NOMO-1 treated with DMSO at 0.1 percent for 48 hours (cell line): ENCODE data around the gene DSTN.

Experiments used
- DNase-seq: peaks from one replicate; lab custom pipeline; 2025; ENCODE audit not compliant: unreplicated experiment; lab: John Stamatoyannopoulos, UW

The DSTN gene

DNA sequence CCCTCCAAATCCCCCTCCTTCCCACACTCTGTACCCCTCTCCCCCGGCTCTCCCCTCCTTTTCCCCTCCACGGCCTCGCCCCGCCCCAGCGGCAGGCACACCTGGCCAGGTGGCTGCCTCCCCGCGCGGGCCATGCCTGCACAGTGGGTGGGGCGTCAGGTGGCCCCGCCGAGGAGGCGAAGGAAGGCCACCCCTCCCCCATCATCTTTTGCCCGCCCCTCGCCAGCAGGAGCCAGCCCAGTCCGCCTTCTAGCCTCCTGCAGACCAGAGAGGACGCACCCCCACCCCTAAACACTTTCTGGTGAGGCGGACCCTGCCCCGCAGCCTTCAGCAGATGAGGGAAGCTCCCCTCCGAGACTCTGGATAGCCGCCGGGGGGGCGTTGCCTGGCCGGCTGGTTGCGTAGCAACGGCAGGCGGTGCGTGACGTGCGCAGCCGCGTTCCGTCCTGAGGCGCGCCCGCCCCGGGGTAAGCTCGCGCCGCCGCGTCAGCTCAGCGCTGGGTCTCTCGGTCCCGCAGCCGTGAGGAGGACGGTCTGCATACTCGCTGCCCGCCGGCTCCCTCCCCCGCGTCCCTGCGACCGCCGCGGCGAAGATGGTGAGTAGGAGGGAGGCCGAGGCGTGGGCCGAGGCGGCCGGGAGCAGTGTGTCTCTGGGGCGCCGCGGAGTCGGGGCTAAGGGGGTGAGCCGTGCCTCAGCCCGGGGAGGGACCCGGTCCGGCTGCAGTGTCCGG is at the start of gene DSTN:
DSTN (plus strand) TSS at position 460 of the 731 bp plus-strand sequence; CDS start at position 594, 134 bp downstream.
- DNase-seq: peak; percentile 62

DNA sequence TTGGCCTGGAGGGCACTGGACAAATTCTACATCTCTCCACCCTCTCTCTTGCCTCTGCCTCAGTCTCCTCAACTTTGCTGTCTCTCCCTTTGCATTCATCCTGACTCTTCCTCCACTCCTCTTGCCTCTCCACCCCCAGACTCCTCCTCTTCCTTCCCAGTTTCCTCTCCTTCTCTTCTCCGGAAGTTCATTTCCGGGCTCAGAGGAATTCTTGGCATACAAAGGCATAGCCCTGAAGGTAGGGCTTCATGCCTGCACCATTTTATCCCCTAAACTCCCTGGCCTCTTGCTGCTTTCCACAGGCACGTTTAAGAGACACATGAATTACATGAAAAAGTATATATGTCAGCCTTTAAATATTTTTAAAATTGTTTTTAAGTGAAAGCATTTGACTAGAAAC is 49.3 kb upstream of the DSTN start:
- DNase-seq: no peak

DNA sequence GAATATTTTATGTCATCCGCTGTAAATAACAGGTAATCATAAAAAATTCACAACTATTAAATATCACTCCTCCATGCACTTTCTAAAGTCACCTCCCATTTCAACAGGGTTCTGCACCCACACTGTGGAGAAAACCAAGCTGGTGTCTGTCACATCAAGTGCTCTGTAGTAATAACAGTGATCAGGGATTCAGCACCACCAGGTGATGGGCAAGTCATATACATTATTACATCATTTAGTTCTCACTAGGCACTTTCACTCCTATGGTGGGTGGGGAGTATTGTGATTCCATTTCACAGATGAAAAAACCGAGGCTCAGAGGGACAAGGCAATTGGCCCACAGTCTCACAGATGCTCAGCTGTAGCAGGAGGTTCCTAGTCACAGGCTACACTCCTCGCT is 47.3 kb upstream of the DSTN start:
- DNase-seq: no peak

DNA sequence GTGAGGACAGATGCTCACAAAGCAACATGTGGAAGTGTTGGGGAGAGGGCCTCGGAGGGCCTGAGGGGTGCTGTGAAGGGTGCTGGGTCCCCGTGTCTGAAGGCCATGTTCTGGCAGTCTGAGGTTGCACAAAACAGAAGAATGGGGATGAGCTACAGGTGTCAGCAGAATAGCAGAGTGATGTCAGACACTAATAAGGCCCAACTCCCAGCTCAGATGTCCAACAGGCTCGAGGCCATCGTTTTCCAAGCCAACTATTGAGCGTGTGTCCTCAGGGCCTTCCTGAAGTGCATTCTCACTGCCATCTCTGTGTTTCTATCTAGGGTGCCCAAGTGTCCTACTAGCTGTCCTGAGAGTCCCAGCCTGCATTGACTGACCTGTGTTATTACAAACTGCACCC is 46.5 kb upstream of the DSTN start:
- DNase-seq: no peak

DNA sequence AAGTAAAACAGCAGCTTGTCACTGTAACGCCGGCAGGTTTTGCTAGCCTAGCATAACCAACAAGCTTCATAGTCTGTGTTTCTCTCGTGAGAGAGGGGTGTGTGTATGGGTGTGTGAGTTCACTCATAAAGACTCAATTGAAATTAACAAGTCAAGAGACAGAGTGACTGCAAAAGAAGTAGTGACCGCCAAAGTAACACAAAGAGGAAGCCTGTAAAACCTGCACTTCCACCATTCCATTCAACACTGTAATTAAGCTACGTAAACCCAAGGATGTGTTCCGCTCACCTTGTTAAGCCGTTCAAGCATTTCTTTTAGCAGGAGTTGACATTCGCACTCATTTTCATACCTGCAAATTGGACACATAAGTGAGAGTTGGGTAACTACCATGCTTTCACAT is 45.3 kb upstream of the DSTN start:
- no peak for DNase-seq

DNA sequence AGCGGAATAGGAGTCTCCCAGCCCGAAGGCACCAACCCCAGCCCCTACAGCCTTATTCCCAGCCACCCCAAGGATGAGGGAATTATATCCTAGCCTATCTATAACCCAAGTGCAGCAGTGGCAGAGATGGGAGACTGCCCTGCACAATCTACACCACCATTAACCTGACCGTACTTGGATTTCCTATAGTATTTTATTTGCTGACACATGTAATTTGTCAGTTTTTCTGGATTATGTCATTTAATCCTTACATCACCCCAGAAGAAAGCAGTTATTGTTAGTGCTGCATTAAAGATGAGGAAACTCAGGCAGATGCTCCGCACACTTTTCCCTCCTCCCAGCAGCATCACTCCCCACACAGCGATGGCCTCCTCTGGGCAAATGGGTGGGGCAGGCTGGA is 44.7 kb upstream of the DSTN start:
- no peak for DNase-seq

DNA sequence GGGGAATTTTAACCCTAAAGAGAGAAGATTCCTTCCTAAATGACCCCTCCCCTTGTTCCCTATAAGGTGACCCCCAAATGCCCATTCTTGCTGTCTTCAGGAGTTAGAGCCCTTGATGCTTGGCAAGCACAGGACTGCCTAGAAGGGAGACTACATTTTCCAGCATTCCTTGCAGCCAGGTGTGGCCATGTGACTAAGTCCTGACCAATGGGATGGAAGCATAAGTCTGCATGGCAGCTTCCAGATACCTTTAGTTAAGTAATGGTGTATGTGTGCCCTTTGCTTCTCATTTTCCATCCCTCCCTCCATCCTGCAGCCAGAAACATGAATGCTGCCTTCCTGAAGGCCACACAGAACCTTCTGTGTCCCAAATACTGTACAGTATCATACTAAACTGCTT is 44.2 kb upstream of the DSTN start:
- DNase-seq: no peak

DNA sequence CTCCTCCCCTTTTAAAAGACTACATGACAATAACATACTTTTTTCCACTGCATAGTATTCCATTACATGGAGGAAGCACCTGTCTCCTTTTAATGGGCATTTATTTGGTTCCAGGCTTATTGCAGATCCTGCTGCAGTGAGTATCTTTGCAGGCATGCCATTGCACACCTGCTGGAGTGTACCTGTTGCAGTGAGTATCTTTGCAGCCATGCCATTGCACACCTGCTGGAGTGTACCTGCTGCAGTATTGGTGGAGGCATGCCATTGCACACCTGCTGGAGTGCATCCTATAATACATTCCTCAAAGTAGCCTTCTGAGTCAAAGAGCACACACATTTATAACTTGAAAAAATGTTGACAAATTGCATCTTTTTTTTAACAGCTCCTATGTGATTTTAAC is 40.3 kb upstream of the DSTN start:
- DNase-seq: no peak

DNA sequence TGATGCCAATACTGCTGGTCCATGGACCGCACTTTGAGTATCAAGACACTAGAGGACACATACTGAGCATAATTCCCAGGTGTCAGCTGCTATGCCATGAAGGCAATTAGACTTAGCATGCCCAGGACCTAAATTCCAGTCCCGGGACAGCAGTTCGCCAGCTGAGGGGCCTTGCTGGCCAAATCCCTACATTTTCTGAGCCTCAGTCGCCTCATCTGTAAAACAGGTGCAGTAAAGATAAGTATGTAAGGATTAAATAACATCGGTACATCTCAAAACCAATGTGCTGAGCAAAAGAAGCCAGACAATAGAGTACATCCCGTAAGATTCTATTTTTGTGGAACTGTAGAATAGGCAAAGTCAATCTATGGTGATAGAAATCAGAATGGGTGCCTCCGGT is 39.7 kb upstream of the DSTN start:
- no peak for DNase-seq

DNA sequence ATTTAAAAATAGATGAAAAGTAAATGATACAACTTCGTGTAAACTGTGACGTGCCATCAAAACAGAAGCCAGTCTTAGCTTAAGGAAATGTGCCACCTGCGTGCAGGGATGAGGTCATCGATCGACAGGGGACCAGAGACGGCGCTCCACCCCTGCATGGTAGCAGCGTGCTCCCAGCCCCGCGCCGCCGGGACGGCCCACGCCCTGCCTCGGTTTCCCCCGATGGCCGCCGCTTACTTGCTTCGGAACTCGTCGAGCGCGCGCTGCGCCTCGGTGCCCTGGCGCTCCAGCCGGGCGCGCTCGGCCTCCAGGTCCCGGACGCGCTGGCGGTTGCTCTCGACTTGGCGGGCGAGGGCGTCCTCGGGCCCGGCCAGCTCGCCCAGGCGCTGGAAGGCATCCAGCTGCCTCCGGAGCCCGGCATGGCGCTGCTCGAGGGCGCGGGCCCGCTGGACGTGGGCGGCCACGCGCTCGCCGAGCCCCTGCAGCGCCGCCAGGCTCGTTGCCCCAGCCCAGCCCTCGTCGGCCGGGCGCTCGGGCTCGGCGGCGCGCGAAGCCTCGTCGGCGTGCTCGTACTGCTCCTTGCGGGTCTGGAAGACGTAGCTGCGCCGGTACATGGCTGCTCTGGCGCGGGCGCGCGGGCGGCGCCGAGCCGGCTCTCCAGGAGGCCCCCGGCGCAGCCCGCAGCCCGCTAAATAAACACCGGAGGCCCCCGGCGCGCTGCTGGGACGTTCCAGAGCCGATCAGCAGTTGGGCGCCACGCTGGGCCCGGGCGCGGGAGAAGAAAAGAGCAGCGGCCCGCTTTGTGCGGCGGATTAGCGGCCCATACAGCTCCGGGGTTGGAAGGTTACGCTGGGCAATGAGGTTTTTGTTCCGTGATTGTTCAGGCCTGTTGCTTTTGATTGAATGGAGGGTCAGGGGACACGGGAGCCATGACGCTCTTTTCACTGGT is 38.9 kb upstream of the DSTN start, which contains the start of gene BFSP1:
BFSP1 (minus strand) TSS at position 664 of the 949 bp plus-strand sequence; CDS start at position 614, 50 bp downstream.
- peak; percentile 30 for DNase-seq

DNA sequence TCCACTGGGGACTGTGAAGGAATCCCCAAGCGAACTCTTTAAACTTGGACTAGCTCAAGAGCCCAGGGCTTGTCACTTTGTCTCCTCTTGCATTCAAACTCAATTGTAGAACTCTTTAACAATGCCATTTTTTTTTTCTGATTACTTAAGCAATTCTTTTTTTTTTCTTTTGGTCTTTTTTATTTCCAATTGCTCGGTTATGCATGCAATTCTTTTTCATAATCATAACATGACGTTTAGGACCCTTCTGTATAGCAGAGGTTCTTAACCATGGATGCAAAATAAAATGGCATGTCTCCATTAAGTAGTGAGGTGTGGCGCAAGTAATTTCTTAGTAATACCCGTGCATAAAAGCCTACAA is 38.2 kb upstream of the DSTN start:
- DNase-seq: no peak

DNA sequence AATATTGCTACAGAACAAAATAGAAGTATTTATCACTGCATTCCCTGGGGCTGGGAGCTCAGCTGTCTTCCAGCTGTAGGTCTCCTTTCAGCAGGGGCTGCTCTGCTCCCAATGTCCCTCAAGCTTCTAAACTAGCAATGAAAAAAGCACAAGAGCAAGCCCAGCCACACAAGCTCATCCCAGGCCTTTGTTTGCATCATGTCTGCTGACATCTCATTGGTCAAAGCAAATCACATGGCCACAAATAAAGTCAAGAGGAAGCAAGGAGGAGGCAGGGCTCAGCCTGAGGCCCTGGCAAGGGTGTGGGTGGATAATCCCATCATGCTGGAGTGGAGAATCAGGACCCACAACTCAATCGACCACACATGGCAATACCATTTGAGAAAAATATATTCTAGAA is 36.5 kb upstream of the DSTN start:
- peak; percentile 23 for DNase-seq

DNA sequence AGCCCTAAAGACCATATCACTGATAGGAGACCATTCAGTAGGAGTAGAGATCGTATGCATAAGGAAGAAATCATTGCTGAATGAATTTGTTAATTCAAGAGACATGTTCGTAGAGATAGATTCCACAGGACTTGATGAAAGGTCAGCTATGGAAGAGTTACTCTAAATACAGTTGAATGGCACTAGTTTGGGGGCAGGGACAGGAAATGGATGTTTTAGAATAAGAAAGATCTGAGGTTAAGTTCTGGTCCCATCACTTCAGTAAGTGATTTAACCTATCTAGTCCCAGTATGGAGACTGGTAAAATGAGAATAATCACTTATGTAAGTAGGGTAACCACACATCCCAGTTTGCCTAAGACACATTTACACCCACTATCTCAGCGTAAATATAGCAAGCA is 35.8 kb upstream of the DSTN start:
- DNase-seq: no peak

DNA sequence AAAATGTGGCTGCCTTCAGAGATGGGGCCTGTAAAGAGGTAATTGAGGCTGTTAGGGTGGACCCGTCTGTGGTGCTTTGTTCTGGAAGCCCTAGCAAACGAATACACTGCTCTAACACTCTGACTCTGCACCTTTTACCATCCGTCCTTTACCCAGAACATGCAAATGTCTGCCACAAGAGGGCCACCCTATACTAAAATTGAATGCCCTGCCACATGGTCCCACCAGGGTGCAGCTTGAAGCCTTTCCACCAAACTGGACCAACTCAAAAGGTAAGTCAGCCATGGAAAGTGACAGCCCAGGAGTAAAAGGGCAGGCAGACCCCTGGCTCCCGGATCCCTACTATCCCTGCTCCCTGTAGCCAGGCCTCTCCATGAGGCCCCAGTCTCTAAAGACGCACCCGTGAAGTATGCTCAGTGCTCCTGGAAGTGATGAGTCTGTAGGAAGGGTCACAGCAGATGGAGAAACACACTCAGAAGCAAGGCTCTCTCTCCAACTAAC is 32.9 kb upstream of the DSTN start:
- DNase-seq: peak; percentile 66

DNA sequence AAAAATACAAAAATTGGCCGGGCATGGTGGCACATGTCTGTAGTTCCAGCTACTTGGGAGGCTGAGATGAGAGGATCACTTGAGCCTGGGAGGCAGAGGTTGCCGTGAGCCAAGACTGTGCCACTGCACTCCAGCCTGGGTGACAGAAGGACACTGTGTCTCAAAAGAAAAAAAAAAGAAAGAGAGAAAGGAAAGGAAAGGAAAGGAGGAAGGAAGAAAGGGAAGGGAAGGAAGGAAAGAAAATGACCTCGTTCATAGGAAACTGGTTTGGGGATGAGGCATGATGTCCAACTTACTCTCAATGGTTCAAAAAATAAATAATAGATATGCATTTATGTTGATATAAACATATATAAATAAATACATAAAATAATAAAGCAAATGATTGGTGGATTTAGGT is 31.9 kb upstream of the DSTN start:
- no peak for DNase-seq

DNA sequence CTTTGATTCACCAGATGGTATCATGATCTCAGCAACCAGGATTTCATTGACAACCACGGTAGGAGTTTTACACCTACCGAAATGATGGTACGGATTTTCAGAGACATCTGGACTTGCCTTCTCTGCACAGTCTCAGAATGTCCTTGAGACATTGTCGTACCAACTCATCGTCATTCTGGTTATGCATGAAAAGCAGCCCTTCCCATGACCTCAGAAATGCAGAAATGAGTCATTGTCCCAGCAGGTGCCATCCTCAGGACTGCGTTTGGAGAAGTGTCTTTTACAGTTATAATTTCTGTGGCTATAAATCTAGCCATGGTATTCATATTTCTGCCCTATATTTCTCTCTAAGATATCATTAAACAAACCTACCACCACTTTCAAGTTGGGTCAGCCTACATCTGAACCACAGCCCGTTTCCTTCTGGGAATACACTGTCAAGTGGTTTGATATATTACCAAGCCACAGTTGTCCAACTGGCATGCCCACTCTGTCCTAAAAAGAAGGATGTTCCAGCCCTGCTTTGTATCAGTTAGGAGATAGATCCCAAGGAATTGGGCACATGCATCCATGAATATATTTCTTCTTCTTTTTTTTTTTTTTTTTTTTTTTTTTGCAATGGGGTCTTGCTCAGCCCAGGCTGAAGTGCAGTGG is 31.2 kb upstream of the DSTN start:
- peak; percentile 25 for DNase-seq

DNA sequence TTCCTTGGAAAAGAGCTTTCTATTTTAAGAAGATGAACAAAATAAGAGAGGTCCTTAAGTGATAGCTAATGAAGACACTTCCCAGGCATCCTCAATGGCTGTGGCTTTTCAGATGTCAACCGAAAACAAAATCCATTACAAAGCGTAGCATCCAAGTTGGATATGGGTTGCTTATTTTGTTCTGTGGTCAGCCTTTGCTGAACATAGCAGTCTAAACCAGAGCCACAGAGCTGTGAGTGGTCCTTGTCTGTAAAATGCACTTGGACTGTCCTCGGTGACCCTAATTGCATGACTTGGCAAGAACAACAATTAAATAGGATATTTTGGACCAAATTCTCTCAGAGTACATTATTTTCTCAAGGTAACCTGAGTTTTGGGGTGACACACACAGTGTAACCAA is 28.3 kb upstream of the DSTN start:
- DNase-seq: no peak

DNA sequence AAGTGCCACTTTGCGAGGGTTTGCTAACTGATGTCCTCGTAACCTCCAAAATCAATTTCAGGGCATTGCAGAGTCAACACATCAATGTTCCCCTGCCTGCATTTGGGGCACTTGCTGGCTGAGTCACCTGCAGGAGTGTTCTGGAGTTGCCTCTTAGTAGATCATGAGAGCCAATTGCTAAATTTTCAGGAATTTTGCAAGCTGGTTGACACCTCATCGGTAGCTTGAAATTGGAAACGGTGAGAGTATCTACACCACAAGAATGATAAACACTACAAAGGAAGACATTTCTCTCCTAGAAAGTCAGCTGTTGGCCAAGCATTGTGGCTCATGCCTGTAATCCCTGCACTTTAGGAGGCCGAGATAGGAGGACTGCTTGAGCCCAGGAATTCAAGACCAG is 27.9 kb upstream of the DSTN start:
- no peak for DNase-seq

DNA sequence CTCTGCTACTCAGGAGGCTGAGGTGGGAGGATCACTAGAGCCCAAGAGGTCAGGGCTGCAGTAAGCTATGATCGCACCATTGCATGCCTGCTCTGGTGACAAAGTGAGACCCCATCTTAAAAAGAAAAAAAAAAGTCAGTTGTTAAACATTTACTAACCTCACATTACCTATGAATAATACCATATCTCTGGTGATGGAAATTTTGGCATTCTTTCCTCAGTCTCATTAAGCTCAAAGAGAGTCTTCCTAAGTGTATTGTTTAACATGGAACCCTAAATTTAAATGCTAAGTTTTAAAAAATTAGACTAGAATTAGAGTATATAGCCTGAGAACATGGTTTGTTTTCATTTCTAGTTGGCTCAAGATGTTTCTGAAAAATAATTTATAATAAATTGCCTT is 27.4 kb upstream of the DSTN start:
- DNase-seq: no peak

DNA sequence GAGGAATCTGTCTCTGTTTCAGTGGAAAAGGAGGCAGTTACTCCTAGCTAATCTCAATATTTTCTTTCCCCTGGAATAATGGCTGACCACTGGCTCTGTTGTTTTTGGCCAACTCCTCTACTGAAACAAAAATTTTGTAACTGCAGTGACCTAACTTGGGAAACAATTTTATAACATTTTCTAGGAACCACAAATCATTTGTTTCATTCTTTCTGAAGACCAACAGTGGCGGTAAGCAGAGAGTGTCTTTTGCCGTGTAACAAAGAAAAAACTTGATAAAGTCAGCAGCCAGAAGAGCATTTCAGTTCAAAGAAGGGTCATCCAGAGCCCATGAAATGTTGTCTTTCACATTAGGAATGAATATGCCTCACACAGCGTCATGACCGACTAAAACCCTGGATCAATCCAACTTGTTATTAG is 26.9 kb upstream of the DSTN start:
- DNase-seq: no peak

DNA sequence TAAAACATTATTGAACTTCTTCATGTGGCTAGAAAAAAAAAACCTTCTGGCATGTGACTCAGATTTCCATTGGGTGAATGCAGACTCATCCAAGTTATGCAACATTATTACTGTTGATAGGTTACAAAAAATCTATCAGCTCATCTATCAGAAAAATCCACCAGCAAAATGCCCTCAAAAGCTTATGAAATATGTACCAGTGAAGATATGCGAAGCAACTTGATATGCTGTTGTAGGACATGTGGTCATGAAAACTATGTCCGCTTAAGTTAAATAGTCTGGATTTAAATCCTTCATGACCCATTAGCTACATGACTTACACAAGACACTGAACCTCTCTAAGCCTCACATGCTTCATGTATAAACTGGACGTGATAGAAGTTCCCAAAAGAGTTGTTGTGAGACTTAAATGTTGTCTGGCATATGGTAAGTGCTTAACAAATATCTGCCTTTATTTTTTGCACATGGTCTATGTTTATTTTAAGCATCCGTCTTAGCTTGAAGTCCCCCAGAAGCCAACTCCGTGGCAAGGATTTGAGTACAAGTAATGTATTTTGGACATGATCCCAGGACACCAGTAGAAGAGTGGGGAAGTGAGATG is 26.2 kb upstream of the DSTN start:
- DNase-seq: no peak
